GM20000 (cell line): ENCODE data around the gene DLX3.

Experiments used
- DNase-seq: peaks from one replicate; pipeline ENCODE4 v3.0.0; 2012; ENCODE audit warnings: low spot score
- CTCF ChIP-seq: IDR thresholded peaks from 2 replicates; pipeline ENCODE4 v1.5.1; 2012; ENCODE audit warnings: mild to moderate bottlenecking, control low read depth; ENCODE audit errors: extremely low read depth, missing control alignments

The DLX3 gene

GRCh38 chr17:49963626-49964302 lies 31.3 kb downstream of the DLX3 start:
- no peak for DNase-seq
- no peak for TF ChIP-seq CTCF

GRCh38 chr17:49963309-49963625 lies 31.8 kb downstream of the DLX3 start:
- no peak for TF ChIP-seq CTCF
- DNase-seq, result no peak

- TF ChIP-seq CTCF, result no peak
Measured at GRCh38 chr17:49962599-49963308, 32.3 kb downstream of the DLX3 start.

GRCh38 chr17:49959183-49959935 lies 35.7 kb downstream of the DLX3 start:
- TF ChIP-seq CTCF, result no peak
- DNase-seq, result no peak

More at GRCh38 chr17:49962599-49963308, 32.3 kb downstream of the DLX3 start:
- no peak for DNase-seq

- no peak for TF ChIP-seq CTCF
- no peak for DNase-seq
Measured at GRCh38 chr17:49958723-49959122, 36.3 kb downstream of the DLX3 start.

- DNase-seq, result no peak
- no peak for TF ChIP-seq CTCF
Measured at GRCh38 chr17:49957350-49957749, 37.7 kb downstream of the DLX3 start.

GRCh38 chr17:49956780-49957179 lies 38.2 kb downstream of the DLX3 start:
- no peak for DNase-seq
- TF ChIP-seq CTCF, result no peak
